SK-N-SH (cell line): ENCODE measurements around the gene RGS9. TPM values are rescaled to one million over a fixed set of nuclear protein-coding genes. Genes with fewer than 3 reads are reported as not detected.

Experiments used
- CTCF ChIA-PET: fragments of 300-600, 350-600 bp; formaldehyde crosslinking; extraction: SDS; loops from one replicate; lab custom pipeline; 2021; lab: Yijun Ruan, JAX
- POLR2A ChIA-PET: fragments of 350-600 bp; sonication (Branson Sonifier 250); formaldehyde crosslinking; extraction: SDS; loops from one replicate; lab custom pipeline; 2020; ENCODE audit warnings: antibody characterized with exemption, inconsistent platforms; lab: Yijun Ruan, JAX
- DNase-seq: peaks from one replicate; pipeline ENCODE4 v3.0.0; 2012
- H2AFZ ChIP-seq: fragments of 200-600 bp; sonication (generic); 2 replicates; pipeline ENCODE4 v1.8.1; 2016; ENCODE audit warnings: antibody characterized with exemption, mild to moderate bottlenecking, low read depth
- H3F3A ChIP-seq: fragments of 200-600 bp; sonication (generic); replicated peaks from 2 replicates; pipeline ENCODE3; 2016; ENCODE audit warnings: antibody characterized with exemption, mild to moderate bottlenecking; ENCODE audit not compliant: insufficient read depth
- H3K27ac ChIP-seq, 2 experiments: fragments of 200-500 bp in 1 of 2; fragments of 200-600 bp in 1 of 2; sonication (Bioruptor generic) in 1 of 2; sonication (generic), shearing (Covaris generic) in 1 of 2; 2 replicates each; pipeline versions ENCODE4 v1.5.1 to v1.6.1; 2014 to 2016; ENCODE audit warnings: low read depth in 2 of 2, inconsistent platforms in 1 of 2, low read length in 1 of 2, mild to moderate bottlenecking in 1 of 2, mixed read lengths in 1 of 2
- H3K27me3 ChIP-seq: fragments of 200-600 bp; sonication (generic), shearing (Covaris generic); 2 replicates; pipeline ENCODE4 v1.6.1; 2016; ENCODE audit warnings: mixed run types; ENCODE audit not compliant: insufficient read depth
- H3K36me3 ChIP-seq, 2 experiments: fragments of 200-500 bp in 1 of 2; fragments of 200-600 bp in 1 of 2; sonication (Bioruptor generic) in 1 of 2; sonication (generic) in 1 of 2; replicated peaks in 1 of 2; 2 replicates each; pipeline versions ENCODE3 to v1.5.1; 2014 to 2016; ENCODE audit warnings: low read length in 1 of 2, mild to moderate bottlenecking in 1 of 2; ENCODE audit not compliant: insufficient read depth in 2 of 2, control insufficient read depth in 1 of 2
- H3K4me1 ChIP-seq, 2 experiments: fragments of 200-500 bp in 1 of 2; fragments of 200-600 bp in 1 of 2; sonication (Bioruptor generic) in 1 of 2; sonication (generic), shearing (Covaris generic) in 1 of 2; 2 replicates each; pipeline versions ENCODE4 v1.5.1 to v1.6.1; 2014 to 2016; ENCODE audit warnings: low read depth in 1 of 2, low read length in 1 of 2, mixed run types in 1 of 2; ENCODE audit not compliant: insufficient read depth in 2 of 2, control insufficient read depth in 1 of 2
- H3K4me2 ChIP-seq: fragments of 200-600 bp; sonication (generic), shearing (Covaris generic); 2 replicates; pipeline ENCODE4 v1.6.1; 2017; ENCODE audit warnings: mixed run types
- H3K4me3 ChIP-seq, 2 experiments: fragments of 200-500 bp in 1 of 2; fragments of 200-600 bp in 1 of 2; sonication (Bioruptor generic) in 1 of 2; sonication (generic), shearing (Covaris generic) in 1 of 2; 2 replicates each; pipeline versions ENCODE4 v1.5.1 to v1.8.1; 2014 to 2016; ENCODE audit warnings: low read depth in 2 of 2, inconsistent platforms in 1 of 2, low read length in 1 of 2, mild to moderate bottlenecking in 1 of 2, mixed read lengths in 1 of 2, moderate library complexity in 1 of 2
- H3K79me2 ChIP-seq: fragments of 200-600 bp; sonication (generic); 2 replicates; pipeline ENCODE4 v1.8.1; 2017; ENCODE audit warnings: mild to moderate bottlenecking; ENCODE audit not compliant: insufficient read depth
- H3K9ac ChIP-seq: fragments of 200-600 bp; sonication (generic); 2 replicates; pipeline ENCODE4 v1.6.1; 2017; ENCODE audit warnings: mixed run types
- H3K9me2 ChIP-seq: fragments of 200-600 bp; sonication (generic); 2 replicates; pipeline ENCODE4 v1.6.1; 2017; ENCODE audit warnings: mixed run types
- H3K9me3 ChIP-seq: fragments of 200-600 bp; sonication (generic); 2 replicates; pipeline ENCODE4 v1.6.1; 2017; ENCODE audit warnings: mixed run types, mild to moderate bottlenecking, moderate library complexity
- H4K20me1 ChIP-seq: fragments of 200-600 bp; sonication (generic); 2 replicates; pipeline ENCODE4 v1.6.1; 2017; ENCODE audit warnings: mild to moderate bottlenecking, mixed run types; ENCODE audit not compliant: insufficient read depth
- CHD2 ChIP-seq: fragments of 150-350 bp; IDR thresholded peaks from 2 replicates; pipeline ENCODE4 v1.6.1; 2018; ENCODE audit warnings: low read length; ENCODE audit not compliant: partially characterized antibody
- ELF1 ChIP-seq: IDR thresholded peaks from 2 replicates; pipeline ENCODE4 v1.4.0; 2012
- EZH2phosphoT487 ChIP-seq: fragments of 200-600 bp; sonication (generic); IDR thresholded peaks from 2 replicates; pipeline ENCODE4 v1.6.1; 2017; ENCODE audit warnings: low read depth, mixed run types, mild to moderate bottlenecking, antibody characterized with exemption, moderate library complexity, borderline replicate concordance
- GABPA ChIP-seq: IDR thresholded peaks from 2 replicates; pipeline ENCODE4 v1.4.0; 2012; ENCODE audit warnings: low read depth, mild to moderate bottlenecking
- NFIC ChIP-seq: IDR thresholded peaks from 2 replicates; pipeline ENCODE4 v1.4.0; 2012; ENCODE audit warnings: borderline replicate concordance
- POLR2AphosphoS5 ChIP-seq: IDR thresholded peaks from 2 replicates; pipeline ENCODE4 v1.6.1; 2012; ENCODE audit warnings: low read depth, low read length
- RXRA ChIP-seq: IDR thresholded peaks from 2 replicates; pipeline ENCODE4 v1.4.0; 2012; ENCODE audit warnings: low read depth, mild to moderate bottlenecking, borderline replicate concordance
- SMC3 ChIP-seq: IDR thresholded peaks from 2 replicates; pipeline ENCODE4 v1.6.1; 2012; ENCODE audit warnings: low read depth, low read length, improper control_type of control experiment
- TCF12 ChIP-seq: IDR thresholded peaks from 2 replicates; pipeline ENCODE4 v1.4.0; 2012
- WGBS: methylation state at CpG from one replicate; pipeline ENCODE4 v1.1.6; 2017; ENCODE audit warnings: low lambda C conversion rate; 5-methylcytosine and 5-hydroxymethylcytosine counted together
- polyA plus RNA-seq, 3 experiments: library from polyadenylated mRNA; depleted of rRNA; stranded (reverse); fragments of >200 nt; gene quantifications; 2 replicates each; pipeline ENCODE4 v1.2.3, GENCODE V29; 2012
- TF ChIP-seq, protein P1 (sequence below): IDR thresholded peaks from 2 replicates; pipeline ENCODE4 v1.4.0; 2012; ENCODE audit warnings: low read depth
- TF ChIP-seq, protein P2 (sequence below): IDR thresholded peaks from 2 replicates; pipeline ENCODE4 v1.4.0; 2012; ENCODE audit warnings: low read depth, borderline replicate concordance
- TF ChIP-seq, protein P3 (sequence below): IDR thresholded peaks from 2 replicates; pipeline ENCODE4 v1.6.1; 2012; ENCODE audit warnings: mild to moderate bottlenecking, low read depth, low read length, moderate library complexity

RGS9 gene
- polyA plus RNA-seq, 1 of the 3 experiments (the other 2 are of a cell fraction), result 1.4 TPM

DNA sequence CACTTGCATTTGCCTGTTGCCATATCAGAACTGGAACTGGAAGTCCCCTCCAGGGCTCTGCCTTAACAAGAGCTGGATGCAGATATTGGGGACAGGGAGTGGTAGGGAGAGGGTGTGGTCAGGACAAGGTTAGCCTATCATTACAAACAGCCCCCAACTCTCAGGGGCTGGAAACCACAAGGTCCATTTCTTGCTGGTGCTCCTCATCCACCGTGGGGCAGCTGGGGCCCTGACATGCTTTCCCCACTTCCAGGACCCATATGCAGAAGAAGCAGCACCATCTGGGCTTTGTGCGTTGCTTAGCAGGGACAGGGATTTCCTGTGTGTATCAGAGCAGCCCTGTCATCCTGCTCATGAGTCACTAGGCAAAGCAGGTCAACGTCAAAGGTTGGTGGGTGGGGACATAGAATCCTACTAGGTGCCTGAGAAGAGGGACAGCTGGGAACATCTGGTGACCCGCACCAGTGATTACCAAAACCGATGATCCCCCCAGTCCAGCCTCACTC lies 26.9 kb downstream of the RGS9 start:
- TF ChIP-seq TCF12, result 0 out of 2 replicates have a peak, but pooled peaks have one; percentile 34
- TF ChIP-seq POLR2AphosphoS5, result no peak
- no peak overlapping the region for H2AFZ ChIP-seq
- no peak overlapping the region for H3K4me2 ChIP-seq
- H3K27ac ChIP-seq, result no peak overlapping the region
- DNase-seq, result no peak
- no peaks in the 10 kb centered on the region for H3K79me2 ChIP-seq
- peaks cover 0 to 7% of the 10 kb centered on the region in 2 experiments; a peak in 1 of 4 replicates for H3K4me1 ChIP-seq
- H3K9ac ChIP-seq, result no peak overlapping the region
- H3K36me3 ChIP-seq, result no peaks in the 10 kb centered on the region
- POLR2A ChIA-PET, result no interaction called here
- no peaks in the 10 kb centered on the region for H3F3A ChIP-seq
- H4K20me1 ChIP-seq, result no peaks in the 10 kb centered on the region
- no peaks in the 10 kb centered on the region for H3K27me3 ChIP-seq
- H3K9me2 ChIP-seq, result no peaks in the 10 kb centered on the region
- 47% methylated on average over 5 of the region's 5 CpGs for WGBS
- CTCF ChIA-PET, result interaction anchor here (0.6 to 2.5 kb wide), 5 partner anchors 9 to 63 kb away, joined by 3 to 10 read pairs (median 6); partner anchors contain the start of gene RGS9
- H3K4me3 ChIP-seq, result no peak overlapping the region
- no peaks in the 10 kb centered on the region for H3K9me3 ChIP-seq

DNA sequence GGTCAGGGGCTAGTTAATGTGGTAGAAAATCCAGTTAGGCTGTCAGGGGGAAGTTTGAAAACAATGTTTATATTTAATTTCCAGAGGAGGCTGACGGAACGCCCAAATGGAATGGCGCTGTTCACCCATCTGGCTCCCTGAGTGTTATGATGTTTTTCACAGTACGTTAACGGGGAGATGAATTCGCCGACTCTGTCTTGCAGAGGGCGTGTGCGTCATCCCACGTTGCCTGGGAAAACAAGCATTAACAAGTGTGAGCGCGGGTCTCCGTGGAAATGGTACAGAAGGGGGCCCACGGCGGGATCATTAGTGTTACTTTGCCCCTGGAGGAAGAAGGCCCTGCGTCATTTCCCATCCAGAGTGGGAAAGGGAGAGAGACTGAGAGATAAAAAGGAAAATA lies 29.6 kb downstream of the RGS9 start:
- DNase-seq, result no peak
- H3K27ac ChIP-seq, result no peak overlapping the region
- no peak for TF ChIP-seq ELF1
- no peak overlapping the region for H3K4me2 ChIP-seq
- H3K79me2 ChIP-seq, result no peaks in the 10 kb centered on the region
- peaks cover 0 to 9% of the 10 kb centered on the region in 2 experiments; a peak in 1 of 4 replicates for H3K4me1 ChIP-seq
- H3K4me3 ChIP-seq, result no peak overlapping the region
- H3K27me3 ChIP-seq, result no peaks in the 10 kb centered on the region
- no peaks in the 10 kb centered on the region for H3K9me3 ChIP-seq
- H4K20me1 ChIP-seq, result no peaks in the 10 kb centered on the region
- no peaks in the 10 kb centered on the region for H3F3A ChIP-seq
- no peaks in the 10 kb centered on the region for H3K36me3 ChIP-seq
- CTCF ChIA-PET, result interaction anchor here (1.0 kb wide), 1 partner anchor 11 kb away, joined by 4 read pairs; no protein-coding TSS in a partner anchor
- POLR2A ChIA-PET, result no interaction called here
- H3K9ac ChIP-seq, result no peak overlapping the region
- no peaks in the 10 kb centered on the region for H3K9me2 ChIP-seq
- 91% methylated on average over 16 of the region's 16 CpGs for WGBS
- H2AFZ ChIP-seq, result no peak overlapping the region

DNA sequence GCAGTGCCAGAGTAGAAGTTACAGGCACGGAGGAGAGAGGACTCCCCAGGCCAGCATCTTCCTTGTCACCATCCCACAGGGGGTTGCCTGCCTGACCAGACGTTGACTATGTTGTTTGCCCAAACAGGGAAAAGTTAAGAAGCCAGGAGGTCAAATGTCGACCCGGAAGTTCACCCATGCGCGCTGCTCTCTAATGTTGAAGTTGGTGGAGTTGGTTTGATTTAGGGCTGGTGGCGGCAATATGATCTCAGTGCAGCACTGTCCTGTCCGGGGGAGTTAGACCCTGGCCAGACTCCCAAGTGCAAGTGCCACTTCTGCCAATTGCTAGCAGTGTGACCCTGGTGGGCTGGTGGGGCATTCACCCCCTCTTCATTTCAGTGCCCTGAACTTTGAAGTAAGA lies 30.4 kb downstream of the RGS9 start:
- Histone ChIP-seq H3F3A (no peaks in the 10 kb centered on the region), H4K20me1 (no peaks in the 10 kb centered on the region), H3K9ac (no peak overlapping the region), H3K27me3 (no peaks in the 10 kb centered on the region), H3K9me2 (no peaks in the 10 kb centered on the region), H3K4me3 (no peak overlapping the region), H3K4me2 (no peak overlapping the region), H3K79me2 (no peaks in the 10 kb centered on the region), H3K27ac (no peak overlapping the region), H3K9me3 (no peaks in the 10 kb centered on the region), H3K4me1 (peaks cover 0 to 11% of the 10 kb centered on the region in 2 experiments; a peak in 1 of 4 replicates), H2AFZ (no peak overlapping the region), H3K36me3 (no peaks in the 10 kb centered on the region)
- DNase-seq, result no peak
- TF ChIP-seq EZH2phosphoT487 (no peak), NFIC (no peak), RXRA (no peak), GABPA (no peak), CHD2 (no peak), SMC3 (no peak)
- TF ChIP-seq, protein P1, sequence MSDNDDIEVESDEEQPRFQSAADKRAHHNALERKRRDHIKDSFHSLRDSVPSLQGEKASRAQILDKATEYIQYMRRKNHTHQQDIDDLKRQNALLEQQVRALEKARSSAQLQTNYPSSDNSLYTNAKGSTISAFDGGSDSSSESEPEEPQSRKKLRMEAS, result no peak
- TF ChIP-seq, protein P2, sequence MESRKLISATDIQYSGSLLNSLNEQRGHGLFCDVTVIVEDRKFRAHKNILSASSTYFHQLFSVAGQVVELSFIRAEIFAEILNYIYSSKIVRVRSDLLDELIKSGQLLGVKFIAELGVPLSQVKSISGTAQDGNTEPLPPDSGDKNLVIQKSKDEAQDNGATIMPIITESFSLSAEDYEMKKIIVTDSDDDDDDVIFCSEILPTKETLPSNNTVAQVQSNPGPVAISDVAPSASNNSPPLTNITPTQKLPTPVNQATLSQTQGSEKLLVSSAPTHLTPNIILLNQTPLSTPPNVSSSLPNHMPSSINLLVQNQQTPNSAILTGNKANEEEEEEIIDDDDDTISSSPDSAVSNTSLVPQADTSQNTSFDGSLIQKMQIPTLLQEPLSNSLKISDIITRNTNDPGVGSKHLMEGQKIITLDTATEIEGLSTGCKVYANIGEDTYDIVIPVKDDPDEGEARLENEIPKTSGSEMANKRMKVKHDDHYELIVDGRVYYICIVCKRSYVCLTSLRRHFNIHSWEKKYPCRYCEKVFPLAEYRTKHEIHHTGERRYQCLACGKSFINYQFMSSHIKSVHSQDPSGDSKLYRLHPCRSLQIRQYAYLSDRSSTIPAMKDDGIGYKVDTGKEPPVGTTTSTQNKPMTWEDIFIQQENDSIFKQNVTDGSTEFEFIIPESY, result no peak
- TF ChIP-seq, protein P3, sequence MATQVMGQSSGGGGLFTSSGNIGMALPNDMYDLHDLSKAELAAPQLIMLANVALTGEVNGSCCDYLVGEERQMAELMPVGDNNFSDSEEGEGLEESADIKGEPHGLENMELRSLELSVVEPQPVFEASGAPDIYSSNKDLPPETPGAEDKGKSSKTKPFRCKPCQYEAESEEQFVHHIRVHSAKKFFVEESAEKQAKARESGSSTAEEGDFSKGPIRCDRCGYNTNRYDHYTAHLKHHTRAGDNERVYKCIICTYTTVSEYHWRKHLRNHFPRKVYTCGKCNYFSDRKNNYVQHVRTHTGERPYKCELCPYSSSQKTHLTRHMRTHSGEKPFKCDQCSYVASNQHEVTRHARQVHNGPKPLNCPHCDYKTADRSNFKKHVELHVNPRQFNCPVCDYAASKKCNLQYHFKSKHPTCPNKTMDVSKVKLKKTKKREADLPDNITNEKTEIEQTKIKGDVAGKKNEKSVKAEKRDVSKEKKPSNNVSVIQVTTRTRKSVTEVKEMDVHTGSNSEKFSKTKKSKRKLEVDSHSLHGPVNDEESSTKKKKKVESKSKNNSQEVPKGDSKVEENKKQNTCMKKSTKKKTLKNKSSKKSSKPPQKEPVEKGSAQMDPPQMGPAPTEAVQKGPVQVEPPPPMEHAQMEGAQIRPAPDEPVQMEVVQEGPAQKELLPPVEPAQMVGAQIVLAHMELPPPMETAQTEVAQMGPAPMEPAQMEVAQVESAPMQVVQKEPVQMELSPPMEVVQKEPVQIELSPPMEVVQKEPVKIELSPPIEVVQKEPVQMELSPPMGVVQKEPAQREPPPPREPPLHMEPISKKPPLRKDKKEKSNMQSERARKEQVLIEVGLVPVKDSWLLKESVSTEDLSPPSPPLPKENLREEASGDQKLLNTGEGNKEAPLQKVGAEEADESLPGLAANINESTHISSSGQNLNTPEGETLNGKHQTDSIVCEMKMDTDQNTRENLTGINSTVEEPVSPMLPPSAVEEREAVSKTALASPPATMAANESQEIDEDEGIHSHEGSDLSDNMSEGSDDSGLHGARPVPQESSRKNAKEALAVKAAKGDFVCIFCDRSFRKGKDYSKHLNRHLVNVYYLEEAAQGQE, result no peak
- WGBS, result 80% methylated on average over 8 of the region's 8 CpGs
- CTCF ChIA-PET, result interaction anchor here (1.2 kb wide), 1 partner anchor 31 kb away, joined by 5 read pairs; the partner anchor contains the start of gene RGS9
- POLR2A ChIA-PET, result no interaction called here
